HG02840 (cell line): Measurements from ENCODE around the gene ME1.
"Not testable (repeated sequence)": the region's sequence is repeated elsewhere in the genome, so short reads cannot be mapped to it uniquely, and the experiment has no call there.

ENCODE experiments used
- ATAC-seq: cut with Tn5 transposase; IDR thresholded peaks from one replicate; pipeline ENCODE4 v1.9.1; 2021; ENCODE audit warnings: mild to moderate bottlenecking, moderate library complexity, moderate number of reproducible peaks; ENCODE audit not compliant: unreplicated experiment, low FRiP score

ME1 gene

DNA sequence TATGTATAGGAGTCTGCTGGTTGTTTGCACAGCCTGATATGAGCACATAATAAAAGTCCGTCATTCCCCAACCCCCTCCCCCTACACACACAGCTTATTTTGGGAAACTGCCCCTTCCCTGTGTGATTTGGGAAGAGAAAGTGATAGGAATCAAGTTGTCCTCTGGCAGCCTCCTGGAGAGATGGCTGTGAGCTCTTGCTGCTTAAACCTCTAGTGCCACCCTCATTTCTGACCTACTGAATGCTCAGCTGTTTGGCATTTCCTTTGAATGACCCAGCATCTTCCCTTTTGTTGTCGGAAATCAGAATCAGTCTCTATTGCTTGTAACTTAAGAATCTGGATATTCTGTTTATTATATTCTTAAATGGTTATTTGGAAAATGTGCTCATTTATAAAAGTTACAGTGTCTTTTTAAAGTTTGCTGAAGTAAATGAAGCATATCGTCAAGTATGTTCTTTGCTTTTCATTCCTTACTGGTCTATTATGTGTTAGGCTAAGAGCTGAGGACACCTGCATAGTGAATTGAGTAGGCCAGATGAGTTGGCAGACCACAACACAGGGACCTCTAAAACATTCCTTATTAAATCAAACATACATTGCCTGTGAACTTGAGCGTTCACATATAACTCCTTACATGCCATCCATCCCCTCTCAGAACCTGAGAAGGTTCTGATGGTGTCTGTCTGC is 232.2 kb downstream of the ME1 start:
- no peak for ATAC-seq

DNA sequence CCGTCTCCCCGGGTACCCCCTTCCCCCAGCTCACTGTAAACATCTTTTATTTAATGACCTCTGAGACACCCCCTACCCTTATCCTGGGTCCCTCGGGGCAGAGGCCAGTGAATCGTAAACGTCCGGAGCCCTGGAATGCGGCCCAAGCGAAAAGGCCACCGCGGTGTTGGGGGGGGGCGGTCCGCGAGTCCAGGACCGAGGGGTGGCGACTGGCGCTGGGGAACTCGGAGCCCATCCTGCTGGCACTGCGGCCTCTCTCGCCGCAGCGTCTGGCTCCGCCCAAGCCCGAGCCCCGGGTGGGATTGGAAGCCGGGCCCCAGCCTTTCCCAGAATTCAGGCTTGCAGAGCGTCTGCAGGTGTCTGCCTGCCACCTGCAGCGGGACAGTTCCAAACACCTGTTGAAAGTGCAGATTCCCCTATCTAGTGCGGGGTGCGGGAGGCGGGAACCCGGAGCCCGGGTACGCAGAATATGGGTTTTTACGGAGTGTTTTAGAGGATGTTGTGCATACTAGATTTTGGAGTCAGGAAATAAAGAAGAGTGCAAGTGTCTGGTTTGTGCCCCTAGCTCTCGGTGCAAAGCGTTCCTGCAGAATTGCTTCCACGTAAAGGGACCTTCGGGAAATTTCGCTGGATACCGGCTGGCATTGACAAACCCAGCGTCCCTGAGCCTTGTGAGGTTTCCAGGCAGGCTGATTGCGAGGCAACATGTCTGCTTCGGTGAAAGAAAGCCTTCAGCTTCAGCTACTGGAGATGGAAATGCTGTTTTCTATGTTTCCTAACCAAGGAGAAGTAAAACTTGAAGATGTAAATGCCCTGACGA is 236.9 kb downstream of the ME1 start:
- peak; percentile 25 for ATAC-seq

DNA sequence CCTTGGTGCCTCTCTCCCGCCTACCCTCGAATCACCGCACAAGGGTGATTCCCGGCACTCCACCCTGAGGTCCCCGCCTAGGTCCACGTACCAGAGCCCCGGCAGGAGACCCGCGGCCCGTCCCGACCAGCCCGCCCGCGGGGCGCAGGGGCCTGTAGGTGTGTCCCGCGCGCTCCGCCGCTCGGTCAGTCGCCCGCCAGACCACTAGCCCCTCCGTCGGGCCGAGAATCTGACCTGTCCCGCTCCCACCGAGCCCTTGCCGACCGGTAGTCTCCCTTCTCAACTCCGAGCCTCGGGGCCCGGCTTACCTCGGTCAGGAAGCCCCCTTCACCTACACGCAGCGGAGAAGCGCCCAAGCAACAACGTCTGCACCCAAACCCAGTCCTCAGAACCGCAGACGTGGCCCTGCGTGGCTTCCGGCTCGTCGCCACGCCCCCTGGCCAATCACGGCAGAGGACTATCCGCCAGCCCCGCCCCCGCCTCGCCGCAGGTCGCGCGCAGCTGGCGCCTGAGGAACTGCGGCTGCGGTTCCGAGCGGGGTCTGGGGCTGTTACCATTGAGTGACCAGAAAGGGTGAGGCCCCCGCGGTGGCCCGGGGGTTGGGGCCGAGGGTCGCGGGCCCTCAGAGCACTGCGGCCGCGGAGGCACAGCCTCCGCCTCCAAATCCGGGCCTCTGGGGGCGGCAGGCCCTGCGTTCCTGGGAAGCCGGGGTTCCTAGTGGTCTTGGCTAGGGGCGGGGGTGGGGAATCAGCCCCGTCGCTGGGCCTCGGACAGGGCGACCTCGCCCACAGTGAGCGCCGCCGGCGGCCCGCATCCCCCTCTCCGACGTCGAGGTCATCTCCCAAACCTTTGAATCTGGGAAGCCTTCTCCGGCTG is 237.7 kb downstream of the ME1 start, which contains the start of the genes PGM3 and RWDD2A:
TSS of gene PGM3 (minus strand) at position 395 of the 876 bp plus-strand sequence. CDS start 2,253 bp downstream, outside the sequence.
TSS of gene RWDD2A (plus strand) at position 487 of the 876 bp plus-strand sequence. CDS start 1,095 bp downstream, outside the sequence.
- peak; percentile 94 for ATAC-seq

DNA sequence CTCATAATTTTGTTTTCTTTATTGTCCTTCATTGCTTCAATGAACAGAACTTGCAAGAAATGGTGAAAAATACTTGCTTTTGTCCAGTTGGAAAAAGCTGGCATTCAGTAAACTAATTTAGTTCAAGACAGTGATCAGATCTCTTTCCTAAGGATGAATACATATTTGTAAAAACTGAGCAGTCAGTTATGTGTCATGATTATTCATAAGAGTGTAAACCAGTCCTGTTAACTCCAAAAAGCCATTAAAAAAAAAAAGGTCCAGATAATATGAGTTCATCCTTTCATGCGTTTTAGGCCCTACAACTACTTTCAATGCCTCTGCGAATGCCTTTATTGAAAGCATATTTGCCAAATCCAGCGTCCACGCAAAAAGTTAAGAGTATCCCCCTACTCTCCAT is 238.4 kb downstream of the ME1 start:
- peak; percentile 3 for ATAC-seq

DNA sequence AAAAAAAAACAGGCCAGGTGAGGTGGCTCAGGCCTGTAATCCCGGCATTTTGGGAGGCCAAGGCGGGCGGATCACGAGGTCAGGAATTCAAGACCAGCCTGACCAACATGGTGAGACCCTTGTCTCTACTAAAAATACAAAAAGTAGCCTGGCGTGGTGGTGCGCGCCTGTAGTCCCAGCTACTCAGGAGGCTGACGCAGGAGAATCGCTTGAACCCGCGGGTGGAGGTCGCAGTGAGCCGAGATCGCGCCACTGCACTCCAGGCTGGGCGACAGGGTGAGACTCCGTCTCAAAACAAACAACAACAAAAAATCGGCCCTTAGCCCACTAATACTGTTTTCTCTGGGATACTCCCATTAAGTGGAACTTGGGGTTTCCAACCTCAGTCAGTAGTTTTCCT is 238.9 kb downstream of the ME1 start:
- not testable (repeated sequence) for ATAC-seq

DNA sequence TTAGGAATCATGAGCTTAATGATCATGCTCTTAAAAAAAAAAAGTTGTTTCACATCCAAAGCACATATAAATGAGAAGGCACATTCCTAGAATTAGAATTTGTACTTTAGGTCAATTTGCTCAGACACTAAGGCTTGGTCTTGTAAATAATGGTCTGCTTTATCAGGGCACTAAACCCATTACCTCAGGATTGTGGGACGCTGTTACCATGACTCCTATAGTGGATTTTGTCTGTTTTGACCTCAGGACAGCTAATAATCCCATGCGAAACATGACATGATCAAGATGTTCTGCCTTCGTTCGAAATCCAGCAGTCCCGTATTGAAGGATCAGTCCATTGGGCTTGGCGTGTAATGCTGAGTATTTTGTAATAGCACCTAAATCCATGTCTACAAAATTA is 240.2 kb downstream of the ME1 start:
- ATAC-seq = no peak

DNA sequence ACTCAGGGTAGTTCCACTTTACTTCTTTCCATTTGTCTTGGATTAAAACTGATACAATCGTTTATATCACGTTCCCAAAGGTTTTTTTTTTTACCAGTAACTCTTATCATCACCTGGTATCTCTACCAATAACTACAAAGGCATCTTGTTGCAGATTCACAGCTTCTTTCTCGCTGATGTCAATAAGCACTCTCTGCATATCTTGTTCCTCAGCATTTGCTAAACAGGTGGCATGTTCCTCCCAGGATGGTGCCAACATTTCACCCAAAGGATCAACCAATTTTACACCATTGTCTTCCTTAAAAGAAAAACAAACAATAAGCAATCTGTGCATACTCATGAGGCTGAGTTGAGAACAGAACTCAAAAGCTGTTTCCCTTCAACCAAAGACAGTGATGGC is 242.3 kb downstream of the ME1 start:
- ATAC-seq = no peak

DNA sequence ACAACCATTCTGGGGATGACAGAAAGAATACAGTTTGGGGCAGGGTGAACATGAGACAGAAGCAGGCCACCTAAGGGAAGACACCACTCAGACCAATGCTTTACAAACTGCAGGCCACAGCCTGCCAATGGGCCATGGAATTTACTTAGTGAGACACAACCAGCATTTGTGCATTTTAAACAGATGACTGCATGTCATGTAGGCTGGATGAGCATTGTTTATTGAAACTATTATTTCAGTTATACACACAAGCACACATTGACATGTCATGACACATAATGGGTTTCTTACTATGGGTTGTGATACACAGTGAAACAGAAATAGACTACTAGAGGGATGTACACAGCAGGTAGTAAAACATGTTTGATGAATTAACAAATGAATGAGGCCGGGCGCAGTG is 245.8 kb downstream of the ME1 start:
- no peak for ATAC-seq

DNA sequence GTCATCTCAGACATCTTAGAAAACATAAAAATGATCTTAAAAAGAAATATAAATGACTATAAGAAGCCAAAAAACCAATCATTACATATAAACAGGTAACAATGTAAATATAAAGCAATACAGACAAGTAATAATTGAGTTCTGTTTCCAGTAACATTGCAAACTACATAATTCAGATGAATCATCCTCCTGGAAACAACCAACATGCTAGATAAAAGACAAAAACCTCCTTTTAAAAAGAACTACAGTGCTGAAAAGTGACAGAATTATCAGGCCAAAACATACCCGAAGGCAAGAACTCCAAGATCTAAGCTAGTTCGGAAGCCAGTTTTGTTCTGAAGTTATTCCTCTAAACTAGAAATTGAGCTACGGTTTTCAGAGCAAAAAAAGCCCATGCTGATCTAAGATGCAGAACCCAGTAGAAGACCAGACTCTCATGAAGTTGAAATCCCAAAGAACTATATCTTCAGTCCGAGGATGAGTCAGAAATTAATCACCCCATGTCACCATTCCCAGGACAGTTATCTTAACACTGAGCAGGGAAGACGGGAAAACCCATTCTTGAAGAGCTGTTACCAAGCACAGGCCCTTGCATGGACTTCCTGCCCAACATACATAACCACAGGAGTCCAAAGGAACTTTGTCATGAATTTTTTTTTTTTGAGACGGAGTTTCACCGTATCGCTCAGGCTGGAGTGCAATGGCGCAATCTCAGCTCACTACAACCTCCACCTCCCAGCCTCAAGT is 247.6 kb downstream of the ME1 start:
- no peak for ATAC-seq

DNA sequence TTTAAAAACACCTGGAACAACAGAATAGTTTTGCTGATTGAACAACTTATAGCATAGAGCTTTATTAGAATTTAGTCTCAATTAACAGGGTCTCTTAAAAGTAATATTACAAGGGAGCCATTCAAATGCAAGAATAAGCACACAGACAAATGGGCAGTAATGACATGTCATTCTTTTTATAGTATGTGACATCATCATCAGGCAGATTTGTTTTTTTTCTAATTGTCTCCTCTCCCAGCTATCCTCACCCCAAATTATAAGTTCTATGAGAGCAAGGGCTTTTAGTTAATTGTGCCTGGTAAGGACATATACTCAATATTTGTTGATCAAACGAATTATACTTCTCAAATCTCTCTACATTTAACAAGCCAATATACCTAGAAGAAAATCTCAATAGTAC is 248.7 kb downstream of the ME1 start:
- no peak for ATAC-seq

DNA sequence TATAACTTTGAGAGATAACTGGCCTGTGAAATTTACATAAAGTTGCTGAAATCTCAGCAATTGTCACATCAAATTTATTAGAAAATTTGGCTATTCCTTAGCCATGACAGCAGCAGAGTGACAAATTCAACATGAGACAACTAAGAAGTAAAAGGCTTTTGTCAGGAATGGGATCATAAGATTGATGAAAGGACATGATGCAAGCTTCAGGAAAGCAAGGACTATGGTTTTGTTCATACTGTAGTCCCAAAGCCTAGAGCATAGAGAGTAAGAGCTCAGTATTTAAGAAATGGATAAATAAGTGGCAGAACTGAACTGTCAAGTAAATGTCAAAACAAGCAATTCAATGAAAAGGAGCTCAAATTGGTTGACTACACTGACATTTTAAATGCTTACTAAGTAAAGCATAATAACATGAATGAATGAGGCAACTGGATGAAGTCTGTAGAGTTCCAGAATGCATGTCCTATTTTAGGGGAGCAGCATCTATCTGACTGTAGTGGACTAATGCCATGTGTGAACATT is 250.4 kb downstream of the ME1 start:
- ATAC-seq = no peak

DNA sequence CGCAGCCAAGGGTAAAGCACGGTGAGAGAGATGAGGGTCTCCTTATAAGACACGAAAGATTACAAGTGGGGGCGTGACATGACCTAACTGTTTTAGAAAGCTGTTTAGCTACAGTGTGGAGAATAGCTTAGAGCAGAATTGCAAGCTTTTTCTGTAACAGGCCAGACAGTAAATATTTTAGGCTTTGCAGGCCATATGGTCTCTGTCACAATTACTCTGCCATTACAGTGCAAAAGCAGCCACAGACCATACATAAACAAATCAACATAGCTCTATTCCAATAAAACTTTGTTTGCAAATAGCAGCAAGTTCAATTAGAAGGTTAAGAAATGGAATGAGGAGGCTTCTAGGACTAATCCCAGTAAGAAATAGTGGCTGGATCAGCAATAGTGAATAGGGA is 254.6 kb downstream of the ME1 start:
- no peak for ATAC-seq

DNA sequence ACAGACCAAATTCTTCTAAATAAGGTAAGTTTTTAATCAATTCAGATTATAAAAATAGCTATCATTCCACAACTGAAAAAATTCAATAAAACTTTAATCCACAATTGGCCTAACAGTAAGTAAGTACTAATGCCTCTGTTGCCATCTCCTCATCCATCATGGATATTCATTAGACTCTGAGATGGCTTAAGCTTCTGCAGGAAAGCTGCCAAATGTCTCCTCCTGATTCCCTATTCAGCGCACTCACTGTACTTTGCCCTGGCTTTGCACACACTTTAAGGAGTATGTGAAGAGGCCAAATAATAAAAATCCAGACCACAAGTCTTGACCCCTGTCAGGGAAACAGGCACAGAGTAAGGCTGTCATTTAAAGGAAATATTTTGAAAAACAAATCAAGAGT is 261.3 kb downstream of the ME1 start:
- ATAC-seq = no peak

DNA sequence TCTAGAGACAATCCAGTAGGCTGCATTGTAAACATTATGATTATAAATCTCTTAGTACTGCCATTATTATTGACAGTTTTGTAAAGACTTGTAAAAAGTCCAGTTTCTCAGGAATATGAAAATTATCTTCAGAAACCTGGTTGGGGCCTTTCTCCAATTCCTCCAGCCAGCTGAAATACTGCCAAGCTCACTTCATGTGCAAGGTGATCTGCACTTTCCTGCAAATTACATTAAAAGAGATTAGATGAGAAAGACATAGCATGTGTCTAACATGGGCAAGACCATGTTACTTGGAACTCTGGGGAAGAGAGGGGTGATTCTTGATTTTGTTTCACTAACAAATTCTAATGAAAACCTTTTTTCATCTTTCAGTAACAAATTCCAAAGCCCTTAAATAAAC is 261.7 kb downstream of the ME1 start:
- ATAC-seq = no peak

DNA sequence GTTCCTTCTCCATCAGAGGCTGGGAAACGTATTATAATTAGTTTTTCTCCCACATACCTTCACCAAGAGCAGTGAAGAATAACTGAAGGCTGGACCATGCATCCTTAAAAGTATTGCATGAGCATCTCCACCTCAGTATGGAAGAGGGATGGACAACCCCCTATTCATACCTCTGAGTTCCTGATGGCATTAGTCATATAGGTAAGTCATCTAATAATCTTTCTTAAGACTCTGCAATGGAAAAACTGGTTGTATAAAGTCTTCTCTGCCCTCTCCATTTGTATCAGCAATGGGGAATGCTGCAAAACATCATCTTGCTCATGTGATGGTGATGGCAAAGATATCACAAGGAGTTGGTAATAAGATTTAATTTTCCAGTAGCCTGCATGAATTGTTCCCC is 262.3 kb downstream of the ME1 start:
- no peak for ATAC-seq

DNA sequence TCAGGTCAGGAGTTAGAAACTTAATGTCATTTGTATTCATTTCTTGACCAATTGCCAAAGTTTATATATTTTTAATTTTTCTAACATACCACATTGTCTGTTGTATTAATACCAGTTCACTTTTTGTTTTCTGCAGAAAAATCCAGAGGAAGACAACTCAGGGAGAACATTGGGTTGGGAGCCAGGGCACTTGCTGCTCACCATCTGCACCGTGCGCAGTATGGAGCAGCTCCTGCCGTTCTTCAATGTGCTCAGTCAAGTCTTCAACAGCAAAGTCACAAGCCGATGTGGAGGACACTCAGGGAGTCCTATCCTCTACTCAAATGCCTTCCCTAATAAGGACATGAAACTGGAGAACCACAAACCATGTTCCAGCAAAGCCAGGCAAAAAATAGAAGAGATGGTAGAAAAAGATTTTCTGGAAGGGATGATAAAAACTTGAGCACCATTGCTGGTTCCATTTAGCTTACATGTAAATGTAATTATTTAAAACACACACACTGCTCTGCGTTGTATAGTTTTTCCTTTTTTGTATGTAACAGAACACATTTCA is 263.0 kb downstream of the ME1 start:
- ATAC-seq = no peak
